Astrocyte (in vitro differentiated cells and primary cell): Measurements from ENCODE around the gene ADCY1. TPM values are rescaled to one million over a fixed set of nuclear protein-coding genes. Genes with fewer than 3 reads are reported as not detected.

ENCODE experiments used
- DNase-seq: peaks from one replicate; pipeline ENCODE4 v3.0.0-alpha.2; 2010; ENCODE audit warnings: low read depth
- FAIRE-seq: peaks from 2 replicates; lab custom pipeline; 2011; peaks lifted over from hg19 to GRCh38; lab: Jason Lieb, UNC
- H2AFZ ChIP-seq: 2 replicates; pipeline ENCODE4 v1.6.0; 2012; ENCODE audit warnings: low read depth, low read length, inconsistent platforms
- H3K27ac ChIP-seq: 2 replicates; pipeline ENCODE4 v1.5.1; 2011; ENCODE audit warnings: low read depth, low read length, inconsistent platforms
- H3K27me3 ChIP-seq: 2 replicates; pipeline ENCODE4 v1.6.0; 2011; ENCODE audit warnings: low read length, inconsistent platforms; ENCODE audit not compliant: insufficient read depth
- H3K36me3 ChIP-seq: 2 replicates; pipeline ENCODE4 v1.5.1; 2011; ENCODE audit warnings: low read length, inconsistent platforms; ENCODE audit not compliant: insufficient read depth
- H3K4me1 ChIP-seq: 2 replicates; pipeline ENCODE4 v1.5.1; 2011; ENCODE audit warnings: low read length, inconsistent platforms; ENCODE audit not compliant: insufficient read depth
- H3K4me2 ChIP-seq: 2 replicates; pipeline ENCODE4 v1.6.0; 2012; ENCODE audit warnings: low read length, inconsistent platforms
- H3K4me3 ChIP-seq: 2 replicates; pipeline ENCODE4 v1.5.1; 2011; ENCODE audit warnings: low read depth, mild to moderate bottlenecking, low read length, inconsistent platforms; ENCODE audit not compliant: insufficient read depth
- H3K79me2 ChIP-seq: 2 replicates; pipeline ENCODE4 v1.6.0; 2012; ENCODE audit warnings: mild to moderate bottlenecking, low read length, inconsistent platforms; ENCODE audit not compliant: insufficient read depth
- H3K9ac ChIP-seq: 2 replicates; pipeline ENCODE4 v1.6.0; 2012; ENCODE audit warnings: mild to moderate bottlenecking, low read length, inconsistent platforms
- H3K9me3 ChIP-seq: 2 replicates; pipeline ENCODE4 v1.5.1; 2012; ENCODE audit warnings: low read depth, mild to moderate bottlenecking, low read length, inconsistent platforms; ENCODE audit not compliant: insufficient read depth
- H4K20me1 ChIP-seq: 2 replicates; pipeline ENCODE4 v1.6.0; 2012; ENCODE audit warnings: low read length, inconsistent platforms; ENCODE audit not compliant: insufficient read depth
- H3K27ac Mint-ChIP-seq: one replicate; pipeline ENCODE4 v1.8.0; 2021; ENCODE audit warnings: mild to moderate bottlenecking, mixed read lengths; ENCODE audit not compliant: unreplicated experiment
- H3K27me3 Mint-ChIP-seq: one replicate; pipeline ENCODE4 v1.8.0; 2021; ENCODE audit warnings: low read depth, mixed read lengths; ENCODE audit not compliant: unreplicated experiment
- H3K36me3 Mint-ChIP-seq: one replicate; pipeline ENCODE4 v1.8.0; 2021; ENCODE audit warnings: low read depth, mixed read lengths; ENCODE audit not compliant: unreplicated experiment
- H3K4me1 Mint-ChIP-seq: one replicate; pipeline ENCODE4 v1.8.0; 2021; ENCODE audit warnings: low read depth, mixed read lengths; ENCODE audit not compliant: unreplicated experiment
- H3K4me3 Mint-ChIP-seq: one replicate; pipeline ENCODE4 v1.8.0; 2021; ENCODE audit warnings: mild to moderate bottlenecking, moderate library complexity, mixed read lengths; ENCODE audit not compliant: unreplicated experiment
- H3K9me3 Mint-ChIP-seq: one replicate; pipeline ENCODE4 v1.8.0; 2021; ENCODE audit warnings: mild to moderate bottlenecking, mixed read lengths; ENCODE audit not compliant: unreplicated experiment
- EZH2 ChIP-seq: IDR thresholded peaks from 2 replicates; pipeline ENCODE4 v1.6.1; 2012; ENCODE audit warnings: mild to moderate bottlenecking, low read length, inconsistent platforms; ENCODE audit not compliant: insufficient read depth
- total RNA-seq: library from RNA; stranded (reverse); gene quantifications from 2 replicates; pipeline ENCODE4 v1.2.1, GENCODE V29; 2021
- TF ChIP-seq, protein P1 (sequence below): IDR thresholded peaks from 2 replicates; pipeline ENCODE4 v1.5.1; 2011; ENCODE audit warnings: low read depth, mild to moderate bottlenecking, inconsistent platforms, low read length, moderate library complexity; ENCODE audit not compliant: insufficient read depth

The ADCY1 gene
- total RNA-seq, 1 donor from 2014 or later: 1.6 TPM

DNA sequence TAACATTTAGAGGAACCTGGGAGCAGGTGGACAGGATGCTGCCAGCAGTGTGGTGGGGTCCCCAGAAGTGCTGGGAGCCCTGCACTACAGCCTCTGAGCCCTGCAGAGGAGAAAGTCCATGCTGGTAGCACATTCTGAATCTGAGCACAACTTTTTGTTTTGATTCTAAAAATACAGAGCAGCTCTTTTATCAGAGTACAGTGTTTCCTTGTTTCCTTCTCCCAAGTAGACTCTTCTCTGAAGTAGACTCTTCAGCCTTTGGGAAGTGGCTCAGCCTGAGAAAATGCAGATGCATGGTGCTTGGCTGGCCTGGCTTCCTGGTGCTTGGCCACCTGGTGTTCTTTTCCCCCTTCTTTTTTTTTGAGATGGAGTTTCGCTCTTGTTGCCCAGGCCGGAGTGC, 9.1 kb downstream of the ADCY1 start:
- H3K36me3 ChIP-seq: no peaks in the 10 kb centered on the region
- Mint-ChIP-seq H3K36me3 (no peaks in the 10 kb centered on the region), H3K27me3 (peaks cover 28% of the 10 kb centered on the region), H3K27ac (no peak overlapping the region), H3K4me1 (no peaks in the 10 kb centered on the region), H3K9me3 (no peaks in the 10 kb centered on the region), H3K4me3 (no peak overlapping the region)
- no peaks in the 10 kb centered on the region for H3K79me2 ChIP-seq
- H3K27ac ChIP-seq: no peak overlapping the region
- DNase-seq: no peak
- H4K20me1 ChIP-seq: no peaks in the 10 kb centered on the region
- H3K4me1 ChIP-seq: no peaks in the 10 kb centered on the region
- H3K9me3 ChIP-seq: no peaks in the 10 kb centered on the region
- TF ChIP-seq, protein P1, sequence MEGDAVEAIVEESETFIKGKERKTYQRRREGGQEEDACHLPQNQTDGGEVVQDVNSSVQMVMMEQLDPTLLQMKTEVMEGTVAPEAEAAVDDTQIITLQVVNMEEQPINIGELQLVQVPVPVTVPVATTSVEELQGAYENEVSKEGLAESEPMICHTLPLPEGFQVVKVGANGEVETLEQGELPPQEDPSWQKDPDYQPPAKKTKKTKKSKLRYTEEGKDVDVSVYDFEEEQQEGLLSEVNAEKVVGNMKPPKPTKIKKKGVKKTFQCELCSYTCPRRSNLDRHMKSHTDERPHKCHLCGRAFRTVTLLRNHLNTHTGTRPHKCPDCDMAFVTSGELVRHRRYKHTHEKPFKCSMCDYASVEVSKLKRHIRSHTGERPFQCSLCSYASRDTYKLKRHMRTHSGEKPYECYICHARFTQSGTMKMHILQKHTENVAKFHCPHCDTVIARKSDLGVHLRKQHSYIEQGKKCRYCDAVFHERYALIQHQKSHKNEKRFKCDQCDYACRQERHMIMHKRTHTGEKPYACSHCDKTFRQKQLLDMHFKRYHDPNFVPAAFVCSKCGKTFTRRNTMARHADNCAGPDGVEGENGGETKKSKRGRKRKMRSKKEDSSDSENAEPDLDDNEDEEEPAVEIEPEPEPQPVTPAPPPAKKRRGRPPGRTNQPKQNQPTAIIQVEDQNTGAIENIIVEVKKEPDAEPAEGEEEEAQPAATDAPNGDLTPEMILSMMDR: no peak
- H2AFZ ChIP-seq: no peak overlapping the region
- no peak overlapping the region for H3K4me2 ChIP-seq
- H3K9ac ChIP-seq: no peak overlapping the region
- H3K4me3 ChIP-seq: no peak overlapping the region
- no peak for FAIRE-seq
- no peaks in the 10 kb centered on the region for H3K27me3 ChIP-seq

DNA sequence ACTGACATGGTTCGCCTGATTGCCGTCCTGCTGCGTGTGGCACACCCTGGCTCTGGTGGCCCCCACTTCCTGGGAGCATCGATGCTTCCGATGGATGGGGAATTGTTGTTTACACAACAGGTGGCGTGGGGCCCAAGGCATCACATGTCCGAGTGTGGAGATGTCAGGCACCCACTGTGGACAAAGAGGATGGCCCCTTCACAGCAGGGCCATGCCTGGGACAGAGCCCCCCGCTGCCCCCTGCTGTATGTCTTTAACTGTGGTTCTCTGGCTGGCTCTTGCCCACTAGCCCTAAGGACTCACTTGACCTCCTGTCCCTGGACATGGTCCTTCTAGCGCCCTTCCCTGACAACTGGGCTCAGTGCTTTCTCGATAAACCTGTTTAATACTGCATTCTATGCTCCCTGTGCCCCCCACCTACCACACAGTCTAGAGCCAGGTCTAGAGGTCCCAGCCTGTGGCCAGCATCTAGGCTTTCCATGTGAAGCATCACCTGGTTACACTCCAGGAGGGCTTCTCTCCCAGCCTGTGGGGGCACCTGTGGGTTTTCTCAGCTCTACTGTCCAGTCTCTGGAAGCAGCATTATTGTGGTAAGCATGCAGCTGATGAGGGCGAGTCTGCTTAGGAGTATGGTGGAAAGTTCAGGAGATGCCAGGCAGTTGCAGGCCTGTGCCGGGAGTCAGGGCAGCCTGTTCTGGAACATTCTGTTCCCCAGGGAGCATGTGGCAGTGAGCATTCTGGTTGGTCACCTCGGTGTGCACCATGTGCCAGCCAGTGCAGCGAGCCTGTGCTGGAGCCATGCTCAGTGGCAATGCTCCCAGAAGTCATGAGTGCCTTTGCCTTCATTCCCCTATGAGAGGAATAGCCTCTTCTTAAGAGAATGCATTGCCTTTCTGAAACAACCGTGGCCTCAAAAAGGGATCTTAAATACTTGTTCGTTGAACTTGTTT, 10.4 kb downstream of the ADCY1 start:
- TF ChIP-seq, protein P1: no peak
- TF ChIP-seq EZH2: no peak
- Mint-ChIP-seq H3K4me3 (no peak overlapping the region), H3K4me1 (no peaks in the 10 kb centered on the region), H3K27me3 (peaks cover 29% of the 10 kb centered on the region), H3K9me3 (no peaks in the 10 kb centered on the region), H3K27ac (no peak overlapping the region), H3K36me3 (no peaks in the 10 kb centered on the region)
- H3K4me1 ChIP-seq: no peaks in the 10 kb centered on the region
- H3K9ac ChIP-seq: no peak overlapping the region
- H4K20me1 ChIP-seq: no peaks in the 10 kb centered on the region
- H3K4me3 ChIP-seq: no peak overlapping the region
- no peak for FAIRE-seq
- no peaks in the 10 kb centered on the region for H3K27me3 ChIP-seq
- H3K36me3 ChIP-seq: no peaks in the 10 kb centered on the region
- H3K79me2 ChIP-seq: no peaks in the 10 kb centered on the region
- DNase-seq: no peak
- H3K4me2 ChIP-seq: no peak overlapping the region
- H3K9me3 ChIP-seq: no peaks in the 10 kb centered on the region
- H2AFZ ChIP-seq: no peak overlapping the region
- H3K27ac ChIP-seq: no peak overlapping the region

DNA sequence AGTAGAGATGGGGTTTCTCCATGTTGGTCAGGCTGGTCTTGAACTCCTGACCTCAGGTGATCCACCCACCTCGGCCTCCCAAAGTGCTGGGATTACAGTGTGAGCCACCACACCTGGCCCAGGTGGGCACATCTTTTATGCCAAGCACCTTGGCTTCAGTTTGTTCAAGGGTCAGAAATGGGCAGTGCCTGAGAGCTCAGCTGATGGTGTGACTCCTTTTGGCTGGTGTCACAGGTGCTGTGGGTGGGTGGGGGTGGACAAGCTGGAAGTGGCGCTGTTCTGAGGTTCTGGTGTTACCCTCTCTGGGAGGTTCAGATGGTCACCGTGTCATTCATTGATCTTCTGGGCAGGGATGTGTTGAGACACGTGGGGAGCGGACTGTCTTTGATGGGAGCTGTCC, 11.5 kb downstream of the ADCY1 start:
- H4K20me1 ChIP-seq: no peaks in the 10 kb centered on the region
- no peak overlapping the region for H3K9ac ChIP-seq
- no peak for FAIRE-seq
- no peak overlapping the region for H2AFZ ChIP-seq
- no peak for DNase-seq
- H3K9me3 ChIP-seq: no peaks in the 10 kb centered on the region
- no peaks in the 10 kb centered on the region for H3K27me3 ChIP-seq
- no peaks in the 10 kb centered on the region for H3K79me2 ChIP-seq
- H3K4me3 Mint-ChIP-seq: no peak overlapping the region
- no peak for TF ChIP-seq EZH2
- TF ChIP-seq, protein P1: no peak
- H3K27ac Mint-ChIP-seq: no peak overlapping the region
- no peaks in the 10 kb centered on the region for H3K36me3 Mint-ChIP-seq
- H3K4me1 Mint-ChIP-seq: no peaks in the 10 kb centered on the region
- H3K27me3 Mint-ChIP-seq: peaks cover 32% of the 10 kb centered on the region
- H3K4me1 ChIP-seq: no peaks in the 10 kb centered on the region
- no peak overlapping the region for H3K4me3 ChIP-seq
- H3K36me3 ChIP-seq: no peaks in the 10 kb centered on the region
- H3K9me3 Mint-ChIP-seq: no peaks in the 10 kb centered on the region
- H3K27ac ChIP-seq: no peak overlapping the region
- H3K4me2 ChIP-seq: no peak overlapping the region
